ENCODE results near the gene IL20RB.
"Not testable (repeated sequence)": the region's sequence is repeated elsewhere in the genome, so short reads cannot be mapped to it uniquely, and the experiment has no call there.

IL20RB gene

DNA sequence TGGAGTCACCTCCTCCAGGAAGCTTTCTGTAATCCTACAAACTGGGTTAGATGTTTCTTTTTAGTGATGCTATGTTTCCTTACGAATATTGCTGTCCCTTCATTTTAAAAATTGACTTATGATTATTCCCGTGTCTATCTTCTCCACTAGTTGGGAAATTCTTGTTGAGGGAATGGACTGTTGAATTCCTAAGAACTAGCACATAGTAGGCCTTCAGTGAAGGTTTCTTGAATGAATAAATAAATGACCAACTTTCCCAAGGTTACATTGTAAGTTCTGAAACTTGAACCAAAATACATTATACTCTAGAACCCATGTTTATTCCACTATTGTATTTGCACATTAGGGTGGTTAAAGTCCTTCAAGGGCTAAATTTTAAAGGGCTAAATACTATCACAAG lies 812 bp upstream of the IL20RB start:
- Mint-ChIP-seq H3K4me1 (peaks cover 6% of the 10 kb centered on the region), H3K27ac (no peak overlapping the region), H3K9me3 (no peaks in the 10 kb centered on the region), H3K4me3 (no peak overlapping the region), H3K27me3 (no peaks in the 10 kb centered on the region)
- no peak for DNase-seq
- no peak for ATAC-seq

DNA sequence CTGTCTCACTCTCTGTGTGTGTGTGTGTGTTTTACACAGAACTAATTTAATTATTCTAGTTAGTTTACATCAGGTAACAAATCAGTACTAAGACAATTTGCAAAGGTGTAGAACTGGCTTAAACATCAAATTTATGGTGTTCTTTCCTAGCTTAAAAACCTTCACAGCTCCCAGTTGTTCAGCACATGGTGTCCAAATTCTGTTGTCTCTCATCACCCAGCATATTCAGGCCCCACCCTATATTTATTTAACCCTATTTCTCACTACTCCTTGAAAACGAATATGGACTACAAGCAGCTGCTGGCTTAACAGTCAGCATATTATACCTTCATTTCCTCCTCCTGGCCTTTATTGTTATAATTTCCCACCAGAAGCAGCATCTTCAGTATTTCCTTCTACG lies 1.2 kb downstream of the IL20RB start:
- Mint-ChIP-seq H3K27ac (peak overlapping the region in 1 of 2 donors; percentile 19), H3K9me3 (no peaks in the 10 kb centered on the region), H3K4me3 (no peak overlapping the region), H3K27me3 (no peaks in the 10 kb centered on the region), H3K4me1 (peaks cover 6% of the 10 kb centered on the region)
- no peak for DNase-seq
- no peak for ATAC-seq

DNA sequence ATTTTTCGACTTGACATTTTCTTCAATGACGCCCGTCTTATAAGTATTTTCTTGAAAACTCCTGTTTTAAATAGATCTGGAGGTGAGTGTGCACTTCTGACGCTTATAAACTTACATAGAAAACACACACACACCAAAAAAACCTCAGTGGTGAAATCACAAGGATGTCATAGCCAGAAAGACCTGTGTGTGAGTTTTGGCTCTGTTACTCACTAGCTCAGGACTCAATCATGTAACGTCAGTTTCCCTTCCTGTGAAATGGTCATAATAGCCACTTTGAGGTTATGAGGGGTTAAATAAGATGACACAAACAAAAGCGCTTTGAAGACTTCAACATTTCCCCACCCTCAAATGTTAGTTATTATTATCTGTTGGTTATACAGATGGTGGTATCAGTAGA lies 1.8 kb downstream of the IL20RB start:
- ATAC-seq = no peak
- Mint-ChIP-seq H3K27ac (no peak overlapping the region), H3K27me3 (no peaks in the 10 kb centered on the region), H3K4me1 (peaks cover 5% of the 10 kb centered on the region), H3K4me3 (no peak overlapping the region), H3K9me3 (no peaks in the 10 kb centered on the region)
- DNase-seq = no peak

DNA sequence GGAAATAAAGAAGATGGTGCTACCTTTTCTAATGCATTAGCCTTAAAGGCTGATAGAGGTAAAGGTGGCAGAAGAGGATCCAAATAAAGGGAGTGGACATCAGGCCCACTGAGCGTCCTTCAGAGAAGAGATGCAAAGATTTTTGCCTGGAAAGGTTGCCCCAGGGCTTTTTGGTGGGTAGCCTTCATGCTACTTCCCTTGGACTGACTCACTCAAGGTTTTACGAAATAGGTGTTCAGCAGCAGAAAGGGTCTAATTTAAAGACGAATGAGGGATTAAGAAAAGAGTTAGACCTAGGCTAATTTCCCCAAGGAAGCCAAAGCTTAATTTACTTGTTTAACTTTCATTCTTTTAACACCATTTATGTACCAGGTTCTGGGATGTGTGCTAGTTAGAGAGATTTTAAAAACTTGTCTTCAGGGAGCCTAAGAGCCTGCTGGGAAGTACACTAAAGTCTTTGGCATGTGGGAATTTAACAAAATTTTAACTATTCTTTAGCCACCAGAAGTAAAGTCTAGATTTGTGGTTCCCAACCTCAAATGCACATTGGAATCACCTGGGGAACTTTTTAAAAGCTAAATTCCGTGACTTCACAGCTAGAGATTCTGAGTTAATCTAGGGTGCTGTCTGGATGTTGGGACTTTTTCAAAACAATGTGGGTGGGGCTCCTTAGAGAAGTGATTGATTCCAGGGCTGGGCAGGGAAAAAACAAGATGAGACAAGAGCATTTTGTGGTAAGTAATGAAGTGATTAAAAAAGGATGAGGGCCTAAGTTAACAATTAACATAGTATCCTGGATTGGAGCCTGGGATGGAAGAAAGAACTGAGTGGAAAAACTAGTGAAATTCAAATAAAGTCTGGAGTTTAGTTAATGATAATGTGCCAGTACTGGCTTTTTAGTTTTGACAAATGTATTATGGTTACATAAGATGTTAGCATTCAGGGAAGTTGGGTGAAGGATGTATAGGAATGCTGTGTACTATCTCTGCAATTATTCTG lies 3.4 kb downstream of the IL20RB start:
- DNase-seq = no peak
- H3K4me3 Mint-ChIP-seq = no peak overlapping the region
- no peaks in the 10 kb centered on the region for H3K9me3 Mint-ChIP-seq
- no peaks in the 10 kb centered on the region for H3K4me1 Mint-ChIP-seq
- no peak overlapping the region for H3K27ac Mint-ChIP-seq
- no peak for ATAC-seq
- H3K27me3 Mint-ChIP-seq = no peaks in the 10 kb centered on the region

DNA sequence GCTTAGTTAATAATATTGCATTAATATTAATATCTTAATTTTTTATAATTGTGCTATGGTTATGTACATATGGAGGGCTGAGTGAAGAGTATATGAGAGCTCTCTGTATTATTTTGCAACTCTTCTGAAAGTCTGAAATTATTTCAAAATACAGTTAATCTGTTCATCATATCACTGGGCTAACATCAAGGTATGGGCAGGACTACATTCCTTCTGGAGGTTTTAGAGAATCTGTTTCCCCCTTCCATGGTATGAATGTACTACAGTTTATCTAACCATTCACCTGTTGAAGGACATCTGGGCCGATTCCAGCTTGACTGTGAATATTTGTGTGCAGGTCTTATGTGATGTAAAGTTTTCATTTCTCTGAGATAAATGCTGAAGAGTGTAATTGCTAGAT lies 5.1 kb downstream of the IL20RB start:
- Mint-ChIP-seq H3K27me3 (no peaks in the 10 kb centered on the region), H3K4me3 (no peak overlapping the region), H3K27ac (no peak overlapping the region), H3K9me3 (no peaks in the 10 kb centered on the region), H3K4me1 (no peaks in the 10 kb centered on the region)
- ATAC-seq (no peak), DNase-seq (no peak)

DNA sequence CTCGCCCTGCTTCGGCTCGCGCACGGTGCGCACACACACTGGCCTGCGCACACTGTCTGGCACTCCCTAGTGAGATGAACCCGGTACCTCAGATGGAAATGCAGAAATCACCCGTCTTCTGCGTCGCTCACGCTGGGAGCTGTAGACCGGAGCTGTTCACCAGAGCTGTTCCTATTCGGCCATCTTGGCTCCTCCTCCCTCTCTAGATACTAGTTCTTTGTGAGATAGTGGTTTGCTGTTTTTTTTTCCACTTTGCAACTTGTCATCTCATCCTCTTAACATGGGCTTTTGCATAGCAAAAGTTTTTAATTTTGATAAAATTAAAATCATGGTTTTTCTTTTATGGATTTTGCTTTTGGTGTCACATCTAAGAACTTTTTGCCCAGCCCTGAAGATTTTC lies 11.8 kb downstream of the IL20RB start:
- not testable (repeated sequence) for H3K27ac Mint-ChIP-seq, H3K27me3 Mint-ChIP-seq, H3K4me3 Mint-ChIP-seq, H3K4me1 Mint-ChIP-seq, DNase-seq, ATAC-seq
- H3K9me3 Mint-ChIP-seq = peaks cover 10 to 18% of the 10 kb centered on the region in 2 donors

DNA sequence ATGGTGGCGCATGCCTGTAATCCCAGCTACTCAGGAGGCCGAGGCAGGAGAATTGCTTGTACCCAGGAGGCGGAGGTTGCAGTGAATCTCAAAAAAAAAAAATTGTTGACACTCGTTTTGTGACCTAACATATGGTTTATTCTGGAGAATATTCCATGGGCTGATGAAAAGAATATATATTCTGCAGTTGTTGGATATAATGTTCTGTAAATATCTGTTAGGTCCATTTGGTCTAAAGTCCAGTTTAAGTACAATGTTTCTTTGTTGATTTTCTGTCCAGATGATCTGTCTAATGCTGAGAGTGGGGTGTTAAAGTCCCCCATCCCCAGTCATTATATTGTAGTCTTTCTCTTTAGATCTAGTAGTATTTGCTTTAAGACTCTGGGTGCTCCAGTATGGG lies 15.6 kb downstream of the IL20RB start:
- Mint-ChIP-seq H3K4me3 (no peak overlapping the region), H3K9me3 (peaks cover 11 to 38% of the 10 kb centered on the region in 2 donors), H3K27ac (no peak overlapping the region), H3K4me1 (no peaks in the 10 kb centered on the region), H3K27me3 (no peaks in the 10 kb centered on the region)
- ATAC-seq = no peak
- no peak for DNase-seq

DNA sequence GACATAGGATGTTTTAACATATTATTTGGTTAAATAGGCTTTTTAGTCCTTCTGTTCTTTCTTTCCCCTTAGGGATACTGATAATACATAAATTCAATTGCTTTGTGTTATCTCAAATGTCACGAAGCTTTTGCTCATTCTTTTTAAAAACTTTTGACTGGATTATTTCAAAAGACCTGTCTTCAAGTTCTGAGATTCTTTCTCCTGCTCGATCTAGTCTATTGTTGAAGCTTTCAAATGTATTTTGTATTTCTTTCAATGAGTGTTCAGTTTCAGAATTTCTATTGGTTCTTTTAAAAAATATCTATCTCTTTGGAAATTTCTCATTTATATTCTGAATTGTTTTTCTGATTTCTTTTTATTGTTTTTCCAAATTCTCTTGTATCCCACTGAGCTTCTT lies 16.9 kb downstream of the IL20RB start:
- no peak for ATAC-seq

DNA sequence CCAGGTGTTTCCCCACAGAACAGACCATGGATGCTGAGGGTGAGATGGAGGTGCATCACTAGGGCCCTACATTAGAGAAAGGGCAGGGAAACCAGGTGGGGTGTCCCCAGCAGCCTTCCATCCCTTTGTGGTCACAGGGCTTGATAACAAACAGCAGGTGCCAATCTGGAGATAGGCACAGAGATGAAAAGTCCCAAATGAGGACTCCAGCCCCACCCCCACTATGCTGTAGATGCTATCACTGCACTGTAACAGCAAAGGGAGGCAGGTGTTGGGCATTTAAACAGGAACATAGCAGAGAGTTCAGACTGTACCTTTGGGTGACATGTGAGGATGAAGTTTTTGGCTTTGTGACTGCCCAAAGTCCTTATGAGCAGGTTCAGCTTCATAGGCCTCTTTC lies 21.4 kb downstream of the IL20RB start:
- ATAC-seq = no peak
- H3K4me3 Mint-ChIP-seq = no peak overlapping the region

More for the DNA sequence above, 16.9 kb downstream of the IL20RB start:
- Mint-ChIP-seq H3K27ac (no peak overlapping the region), H3K4me1 (no peaks in the 10 kb centered on the region), H3K27me3 (no peaks in the 10 kb centered on the region), H3K4me3 (no peak overlapping the region), H3K9me3 (peaks cover 11 to 38% of the 10 kb centered on the region in 2 donors)
- DNase-seq = no peak

DNA sequence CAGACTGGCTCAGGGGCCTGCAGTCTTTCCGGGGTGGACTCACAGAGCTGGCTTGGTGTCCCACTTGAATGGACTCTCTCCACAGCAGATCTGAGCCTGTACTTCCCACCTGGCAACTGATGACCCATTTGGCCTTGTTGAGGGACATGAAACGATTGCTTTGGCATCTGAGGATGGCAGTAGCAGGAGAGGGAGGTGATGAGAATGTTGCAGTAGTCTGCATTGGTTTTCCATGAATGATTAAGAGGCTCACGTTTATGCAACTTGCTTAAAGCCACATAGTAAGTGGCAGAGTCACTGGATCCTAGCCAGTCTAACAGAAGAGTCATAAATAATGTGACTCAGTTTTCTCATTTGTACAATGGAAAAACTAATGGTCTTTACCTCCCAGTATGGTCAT lies 21.9 kb downstream of the IL20RB start:
- no peak overlapping the region for H3K4me3 Mint-ChIP-seq
- H3K4me1 Mint-ChIP-seq = no peaks in the 10 kb centered on the region
- no peak overlapping the region for H3K27ac Mint-ChIP-seq
- ATAC-seq (no peak), DNase-seq (no peak)
- no peaks in the 10 kb centered on the region for H3K27me3 Mint-ChIP-seq
- peaks cover 0 to 19% of the 10 kb centered on the region in 2 donors for H3K9me3 Mint-ChIP-seq

More for the DNA sequence above, 21.4 kb downstream of the IL20RB start:
- H3K4me1 Mint-ChIP-seq = no peaks in the 10 kb centered on the region
- peaks cover 3 to 24% of the 10 kb centered on the region in 2 donors for H3K9me3 Mint-ChIP-seq
- no peaks in the 10 kb centered on the region for H3K27me3 Mint-ChIP-seq
- no peak overlapping the region for H3K27ac Mint-ChIP-seq
- no peak for DNase-seq

DNA sequence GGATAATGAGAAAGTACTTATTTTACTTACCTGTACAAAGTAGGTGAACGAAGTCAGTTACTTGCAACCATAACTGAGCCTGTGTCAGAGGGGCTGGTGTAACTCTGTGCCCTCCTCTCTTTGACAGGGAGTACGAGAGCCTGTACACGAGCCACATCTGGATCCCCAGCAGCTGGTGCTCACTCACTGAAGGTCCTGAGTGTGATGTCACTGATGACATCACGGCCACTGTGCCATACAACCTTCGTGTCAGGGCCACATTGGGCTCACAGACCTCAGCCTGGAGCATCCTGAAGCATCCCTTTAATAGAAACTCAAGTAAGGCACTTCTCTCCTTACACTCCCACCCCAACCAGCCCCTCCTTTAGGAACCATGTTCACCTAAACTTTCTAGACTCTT lies 24.2 kb downstream of the IL20RB start:
- Mint-ChIP-seq H3K27ac (no peak overlapping the region), H3K27me3 (no peaks in the 10 kb centered on the region), H3K9me3 (no peaks in the 10 kb centered on the region), H3K4me3 (no peak overlapping the region), H3K4me1 (no peaks in the 10 kb centered on the region)
- DNase-seq (no peak), ATAC-seq (no peak)

DNA sequence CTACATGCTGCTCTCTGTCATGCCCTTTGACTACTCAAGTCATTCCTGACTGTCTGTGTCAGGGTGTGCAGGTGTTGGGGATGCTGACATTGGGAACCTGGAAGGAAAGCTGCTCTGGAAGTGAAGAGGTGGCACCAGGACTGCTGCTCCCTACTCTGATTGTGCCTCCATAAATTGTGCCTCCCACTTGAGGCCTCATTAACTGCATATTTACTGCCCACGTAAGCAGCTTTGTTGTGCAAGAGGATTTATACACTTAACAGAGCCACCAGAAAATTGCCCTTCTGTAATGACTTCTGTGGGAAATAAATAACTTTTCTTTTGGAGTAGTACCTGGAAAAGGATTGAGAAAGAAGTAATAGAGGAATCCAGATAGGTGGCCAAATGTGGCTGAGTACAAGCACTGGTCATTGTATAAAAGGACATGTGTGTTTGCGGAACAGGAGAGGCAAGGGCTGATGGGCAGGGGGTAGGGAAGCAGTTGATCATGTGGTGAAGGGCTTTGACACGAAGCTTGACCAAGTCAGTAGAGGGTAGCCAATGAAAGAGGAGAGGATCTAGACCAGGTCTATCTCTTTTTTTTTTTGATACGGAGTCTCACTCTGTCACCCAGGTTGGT lies 24.8 kb downstream of the IL20RB start:
- DNase-seq (no peak), ATAC-seq (no peak)
- Mint-ChIP-seq H3K27ac (no peak overlapping the region), H3K4me3 (no peak overlapping the region), H3K9me3 (no peaks in the 10 kb centered on the region), H3K27me3 (no peaks in the 10 kb centered on the region), H3K4me1 (no peaks in the 10 kb centered on the region)

DNA sequence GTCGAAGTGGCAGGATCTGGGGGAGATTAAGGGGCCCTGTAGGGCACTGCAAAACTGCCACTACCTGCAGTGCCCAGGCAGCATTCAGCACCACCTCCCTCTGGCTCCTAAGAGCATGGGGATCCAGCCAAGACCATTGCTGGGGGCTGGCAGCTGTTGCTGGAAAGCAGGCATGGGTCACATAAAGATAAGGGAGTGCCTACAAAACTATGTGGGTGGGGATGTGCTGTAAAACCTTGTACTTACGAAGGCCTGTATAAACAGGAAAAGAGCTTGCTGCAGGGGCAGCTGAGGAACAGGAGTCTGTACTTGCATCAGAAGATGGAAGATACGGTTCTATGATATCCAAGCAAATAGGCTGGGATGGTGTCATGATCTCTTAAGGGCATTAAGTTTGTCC lies 27.1 kb downstream of the IL20RB start:
- Mint-ChIP-seq H3K27me3 (no peaks in the 10 kb centered on the region), H3K4me1 (no peaks in the 10 kb centered on the region), H3K9me3 (no peaks in the 10 kb centered on the region), H3K27ac (no peak overlapping the region), H3K4me3 (no peak overlapping the region)
- DNase-seq (no peak), ATAC-seq (no peak)

DNA sequence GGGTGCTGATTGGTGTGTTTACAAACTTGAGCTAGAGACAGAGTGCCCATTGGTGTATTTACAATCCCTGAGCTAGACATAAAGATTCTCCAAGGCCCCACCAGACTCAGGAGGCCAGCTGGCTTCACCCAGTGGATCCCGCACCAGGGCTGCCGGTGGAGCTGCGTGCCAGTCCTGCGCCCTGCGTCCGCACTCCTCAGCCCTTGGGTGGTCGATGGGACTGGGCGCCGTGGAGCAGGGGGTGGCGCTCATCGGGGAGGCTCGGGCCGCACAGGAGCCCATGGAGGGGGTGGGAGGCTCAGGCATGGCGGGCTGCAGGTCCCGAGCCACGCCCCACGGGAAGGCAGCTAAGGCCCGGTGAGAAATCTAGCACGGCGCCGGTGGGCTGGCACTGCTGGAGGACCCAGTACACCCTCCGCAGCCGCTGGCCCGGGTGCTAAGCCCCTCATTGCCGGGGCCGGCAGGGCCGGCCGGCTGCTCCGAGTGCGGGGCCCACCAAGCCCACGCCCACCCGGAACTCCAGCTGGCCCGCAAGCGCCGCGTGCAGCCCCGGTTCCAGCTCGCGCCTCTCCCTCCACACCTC lies 29.7 kb downstream of the IL20RB start:
- not testable (repeated sequence) for H3K4me3 Mint-ChIP-seq, H3K9me3 Mint-ChIP-seq, H3K27me3 Mint-ChIP-seq, H3K27ac Mint-ChIP-seq, ATAC-seq, DNase-seq, H3K4me1 Mint-ChIP-seq

DNA sequence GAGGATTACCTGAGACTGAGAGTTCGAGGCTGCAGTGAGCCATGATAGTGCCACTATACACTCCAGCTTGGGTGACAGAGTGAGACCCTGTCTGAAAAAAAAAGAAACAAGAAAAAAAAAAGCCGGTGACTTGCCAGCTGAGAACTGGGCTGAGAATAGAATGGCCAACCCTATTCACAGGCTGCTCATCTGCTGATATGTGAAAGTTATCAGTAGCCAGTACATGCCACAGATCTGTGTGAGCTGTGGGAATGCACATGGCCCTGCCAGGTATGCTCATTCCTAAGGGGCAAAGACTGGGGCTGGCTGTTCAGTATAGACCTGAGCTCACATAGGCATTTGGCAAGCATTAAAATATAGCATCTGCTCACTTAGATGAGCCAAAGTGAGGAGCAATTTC lies 30.9 kb downstream of the IL20RB start:
- ATAC-seq = no peak
- Mint-ChIP-seq H3K27me3 (no peaks in the 10 kb centered on the region), H3K27ac (peak overlapping the region in 1 of 2 donors; percentile 73), H3K9me3 (no peaks in the 10 kb centered on the region), H3K4me1 (no peaks in the 10 kb centered on the region), H3K4me3 (no peak overlapping the region)
- no peak for DNase-seq

All from stimulated activated naive CD8-positive, alpha-beta T cell treated with anti-CD3 and anti-CD28 coated beads, Interleukin-15, amount 100 ng/mL, for 72 hours (primary cell).